HG03378 (cell line): ENCODE results near the gene PANK1.
"Not testable (repeated sequence)": the region's sequence is repeated elsewhere in the genome, so short reads cannot be mapped to it uniquely, and the experiment has no call there.

Experiments
- ATAC-seq: cut with Tn5 transposase; IDR thresholded peaks from one replicate; pipeline ENCODE4 v1.9.1; 2021; ENCODE audit warnings: mild to moderate bottlenecking, moderate library complexity; ENCODE audit not compliant: unreplicated experiment

Gene PANK1

DNA sequence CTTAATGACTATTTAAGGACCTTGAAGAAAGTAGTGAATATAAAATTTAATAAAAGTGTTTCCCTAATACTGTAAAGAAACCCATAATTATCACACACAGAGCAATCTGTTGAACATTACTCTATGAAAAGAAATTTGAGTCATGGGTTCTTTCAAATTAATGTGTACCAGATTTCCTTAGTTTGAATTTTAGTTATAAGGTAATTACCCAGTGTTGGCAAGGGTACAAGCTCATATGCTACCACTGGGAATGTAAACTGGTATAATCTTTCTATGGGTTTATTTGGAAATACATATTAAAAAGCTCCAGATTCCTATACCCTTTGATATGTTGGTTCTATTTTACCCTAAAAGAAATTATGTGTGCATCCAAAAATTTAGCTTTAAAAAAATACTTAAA, 22.9 kb downstream of the PANK1 start:
- ATAC-seq: no peak

DNA sequence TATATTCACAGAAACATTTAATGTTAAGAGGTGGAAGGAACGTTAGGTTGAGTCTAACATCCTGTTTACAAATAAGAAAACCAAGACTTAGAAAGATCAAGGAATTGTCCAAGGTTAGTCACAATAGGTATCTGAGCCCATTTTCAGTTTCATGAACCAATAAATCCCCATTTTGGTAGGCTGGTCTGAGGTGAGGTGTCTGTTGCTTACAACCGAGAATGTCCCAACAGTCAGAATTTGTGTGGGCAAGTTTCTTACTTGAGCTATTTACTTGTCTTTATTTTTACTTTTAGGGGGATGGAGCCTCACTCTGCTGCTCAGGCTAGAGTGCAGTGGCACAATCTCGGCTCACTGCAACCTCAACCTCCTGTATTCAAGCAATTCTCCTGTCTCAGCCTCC, 23.6 kb downstream of the PANK1 start:
- no peak for ATAC-seq

DNA sequence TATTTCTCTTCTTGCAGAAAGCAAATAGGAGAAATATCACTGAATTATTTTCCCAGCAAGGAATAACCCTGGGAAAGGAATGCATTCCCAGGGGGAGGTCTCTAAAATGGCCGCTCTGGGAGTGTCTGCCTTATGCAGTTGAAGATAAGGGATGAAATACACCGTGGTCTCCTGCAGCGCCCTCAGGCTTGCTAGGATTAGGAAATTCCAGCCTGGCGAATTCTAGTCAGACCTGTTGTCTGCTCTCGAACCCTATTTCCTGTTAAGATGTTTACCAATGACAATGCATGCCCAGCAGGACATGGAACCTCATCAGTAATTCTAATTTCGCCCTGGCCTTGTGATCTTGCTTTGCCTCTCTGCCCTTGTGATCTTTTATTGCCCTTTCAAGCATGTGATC, 24.7 kb downstream of the PANK1 start:
- not testable (repeated sequence) for ATAC-seq

DNA sequence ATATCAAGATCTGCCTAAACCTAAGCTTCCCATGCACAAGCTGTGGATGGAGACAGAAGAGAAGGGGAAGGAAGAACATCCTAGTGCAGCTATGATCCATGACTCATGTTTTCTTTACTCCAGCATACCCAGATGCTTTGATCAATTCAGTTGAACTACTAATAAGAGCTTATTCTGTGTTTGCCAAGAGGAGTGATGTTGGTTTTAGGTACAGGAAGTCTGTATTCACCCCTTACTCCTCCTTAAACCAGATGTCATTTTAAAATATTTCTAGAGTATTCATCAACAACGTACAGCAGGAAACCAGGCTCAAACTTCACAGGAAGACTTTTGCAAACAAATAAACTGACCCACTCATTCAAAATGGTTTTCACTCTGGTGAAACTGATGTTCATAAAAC, 29.2 kb downstream of the PANK1 start:
- no peak for ATAC-seq

DNA sequence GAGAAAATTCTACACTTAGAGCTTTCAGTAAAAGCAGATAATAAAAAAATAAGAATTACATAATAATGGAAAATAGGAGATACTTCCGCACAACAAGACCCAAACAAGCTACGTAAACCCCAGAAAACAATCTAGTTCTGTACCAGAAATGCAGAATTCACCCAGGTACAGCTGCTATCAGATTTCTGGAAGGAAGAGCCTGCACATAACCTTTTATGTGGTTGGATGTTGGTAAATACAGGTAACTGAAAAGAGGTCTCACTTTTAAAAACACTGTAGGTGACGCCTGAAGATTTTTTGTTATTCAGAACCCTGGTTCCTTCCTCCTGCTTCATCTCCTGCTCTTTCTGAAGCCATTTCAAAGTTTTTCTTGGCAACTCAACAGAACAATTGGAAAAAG, 29.9 kb downstream of the PANK1 start:
- no peak for ATAC-seq

DNA sequence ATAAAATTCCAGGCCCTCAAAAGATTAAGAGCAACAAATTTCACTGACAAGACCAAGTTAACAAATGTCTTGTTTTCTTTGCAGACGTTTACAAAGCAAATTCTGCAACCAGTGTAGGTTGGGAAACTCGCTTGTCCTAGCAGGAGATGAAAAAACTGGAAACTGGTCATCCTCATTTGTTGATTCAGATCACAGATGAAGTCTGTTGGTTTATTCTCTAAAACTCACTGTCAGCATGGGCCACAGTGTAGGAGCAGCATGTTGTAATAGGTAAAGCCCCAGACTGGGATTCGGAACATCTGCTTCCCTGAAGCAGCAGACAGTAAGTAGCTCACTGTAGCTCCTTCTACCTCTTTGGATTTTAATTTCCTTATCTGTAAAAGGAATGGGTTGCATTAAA, 31.5 kb downstream of the PANK1 start:
- no peak for ATAC-seq

DNA sequence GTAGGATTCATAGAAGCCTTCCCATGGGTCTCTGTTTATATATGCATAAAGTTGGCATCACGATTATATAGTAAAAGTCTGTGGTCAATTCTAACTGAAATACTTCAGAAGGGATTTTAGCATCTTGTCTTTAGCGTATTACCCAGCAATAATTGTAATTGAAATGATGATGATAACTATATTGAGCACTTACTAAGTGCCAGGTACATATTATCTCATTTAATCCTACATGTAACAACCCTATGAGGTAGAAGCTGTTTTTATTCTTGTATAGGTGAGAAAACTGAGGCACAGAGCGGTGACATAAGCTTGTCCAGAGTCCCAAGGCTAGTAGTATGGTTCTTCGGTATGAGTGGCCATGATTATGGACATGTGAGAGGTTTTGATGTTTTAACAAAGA, 33.8 kb downstream of the PANK1 start:
- no peak for ATAC-seq

DNA sequence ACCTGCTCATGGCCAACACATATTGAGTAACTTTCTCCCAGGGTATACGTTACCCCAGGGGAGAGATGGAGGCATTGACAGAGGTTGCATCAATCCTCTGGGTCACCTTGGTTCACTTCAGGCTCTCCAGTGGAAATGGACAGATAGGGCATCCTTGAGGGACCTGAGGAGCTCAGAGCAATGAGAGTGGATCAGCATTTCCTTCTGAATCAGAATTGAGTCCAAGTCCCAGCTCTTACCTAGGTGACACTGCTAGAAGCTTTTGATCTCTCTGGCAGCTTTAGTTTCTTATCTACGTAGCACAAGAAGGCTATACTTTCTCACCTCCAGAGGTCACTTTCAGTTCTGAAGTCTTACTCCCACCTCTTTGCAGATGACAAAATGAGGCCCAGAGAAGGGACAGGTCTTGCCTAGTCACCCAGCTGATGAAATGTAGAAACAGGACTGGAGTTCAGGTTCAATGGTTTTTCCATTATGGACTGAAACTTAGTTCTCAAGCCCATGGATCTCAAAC, 35.2 kb downstream of the PANK1 start:
- peak; percentile 90 for ATAC-seq

DNA sequence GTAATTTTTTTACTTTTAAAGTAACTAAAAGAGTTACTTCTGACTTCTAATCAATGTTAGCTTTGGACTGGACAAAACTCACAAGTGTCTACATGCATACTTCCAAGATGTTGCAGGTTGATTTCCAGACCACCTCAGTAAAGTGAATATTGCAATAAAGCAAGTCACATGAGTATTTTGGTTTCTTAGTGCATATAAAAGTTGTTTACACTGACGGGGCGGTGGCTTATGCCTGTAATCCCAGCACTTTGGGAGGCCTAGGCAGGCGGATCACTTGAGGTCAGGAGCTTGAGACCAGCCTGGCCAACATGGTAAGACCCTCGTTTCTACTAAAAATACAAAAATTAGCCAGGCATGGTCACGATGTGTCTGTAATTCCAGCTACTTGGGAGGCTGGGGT, 40.8 kb downstream of the PANK1 start:
- no peak for ATAC-seq

DNA sequence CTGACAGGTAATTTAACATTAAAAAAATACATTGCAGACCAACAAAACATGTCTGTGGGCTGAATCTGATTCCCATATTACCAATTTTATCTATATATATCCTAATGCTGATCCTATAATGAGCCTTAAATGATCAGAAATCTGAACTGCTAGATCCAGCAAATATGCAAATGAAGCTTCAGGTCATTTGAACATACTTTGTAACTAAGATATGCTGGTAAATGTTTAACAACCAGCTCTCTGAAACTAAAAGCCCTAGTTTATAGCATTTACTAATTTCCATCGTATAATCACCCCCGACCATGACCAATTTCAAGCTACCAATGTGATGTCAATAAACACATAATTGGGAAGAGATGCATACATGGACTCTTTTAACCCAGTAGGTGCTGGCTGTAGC, 42.1 kb downstream of the PANK1 start:
- ATAC-seq: no peak

DNA sequence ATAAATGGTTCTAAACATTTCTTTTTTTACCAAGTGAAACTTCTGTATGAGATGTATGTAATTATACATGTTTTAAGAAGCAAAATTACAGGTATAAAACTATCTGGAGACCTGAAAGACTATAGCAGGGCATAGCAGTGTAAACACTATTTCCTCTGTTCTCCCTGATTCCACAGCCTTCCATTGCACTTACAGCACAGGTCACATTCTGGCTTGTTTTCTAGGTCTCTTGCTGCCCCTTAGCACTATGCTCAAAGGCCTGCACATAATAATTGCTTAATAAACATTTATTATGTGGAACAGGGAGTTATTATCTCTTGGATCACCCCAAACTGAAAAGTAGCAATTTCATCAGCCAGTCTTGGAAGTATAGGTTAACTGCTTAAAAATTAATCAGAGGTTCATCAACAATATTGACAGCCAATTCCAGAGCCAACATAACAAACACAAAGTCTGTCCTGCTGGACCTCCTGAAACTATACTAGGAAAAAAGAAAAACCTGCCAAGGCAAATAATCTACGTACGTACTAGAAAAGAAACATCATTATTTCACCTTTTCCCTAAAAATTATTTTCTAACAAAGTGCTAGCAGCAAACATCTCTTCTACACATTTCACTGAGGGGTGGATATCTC, 43.2 kb downstream of the PANK1 start:
- no peak for ATAC-seq

DNA sequence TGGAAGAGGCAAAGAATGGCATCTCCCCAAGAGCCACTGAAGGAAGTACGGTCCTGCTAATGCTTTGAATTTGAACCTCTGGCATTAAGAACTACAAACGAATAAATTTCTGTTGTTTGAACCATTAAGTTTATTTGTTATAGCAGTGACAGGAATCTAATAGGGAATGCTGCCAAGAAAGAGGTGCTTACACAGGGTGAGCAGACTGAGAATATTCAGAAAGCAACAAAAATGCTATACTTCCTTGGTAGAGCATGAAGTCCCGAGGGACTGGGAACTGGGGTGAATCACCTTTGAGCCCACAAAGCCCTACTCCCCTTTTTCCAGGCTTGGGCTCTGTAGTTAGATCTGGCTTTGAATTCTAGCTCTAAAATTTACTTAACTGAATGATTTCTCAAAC, 45.0 kb downstream of the PANK1 start:
- ATAC-seq: no peak

DNA sequence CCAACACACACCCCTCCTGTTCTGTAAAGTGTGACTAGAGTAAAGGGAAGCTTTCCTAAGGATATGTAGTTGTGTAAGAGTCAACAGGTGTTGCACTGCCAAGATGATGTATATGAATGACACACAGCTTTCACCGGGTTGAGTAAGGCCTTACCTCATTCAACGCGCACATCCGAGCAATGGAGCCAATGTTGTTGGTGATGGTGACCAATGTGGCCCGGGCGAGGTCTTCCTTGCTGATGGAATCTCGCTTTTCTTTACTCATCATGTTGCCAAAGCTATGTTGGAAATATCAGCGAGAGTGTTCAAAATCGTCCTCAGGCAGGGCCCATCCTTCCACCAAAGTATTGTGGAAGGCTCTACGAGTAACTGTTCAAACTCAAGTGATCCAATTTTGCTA, 52.0 kb downstream of the PANK1 start:
- ATAC-seq: no peak

DNA sequence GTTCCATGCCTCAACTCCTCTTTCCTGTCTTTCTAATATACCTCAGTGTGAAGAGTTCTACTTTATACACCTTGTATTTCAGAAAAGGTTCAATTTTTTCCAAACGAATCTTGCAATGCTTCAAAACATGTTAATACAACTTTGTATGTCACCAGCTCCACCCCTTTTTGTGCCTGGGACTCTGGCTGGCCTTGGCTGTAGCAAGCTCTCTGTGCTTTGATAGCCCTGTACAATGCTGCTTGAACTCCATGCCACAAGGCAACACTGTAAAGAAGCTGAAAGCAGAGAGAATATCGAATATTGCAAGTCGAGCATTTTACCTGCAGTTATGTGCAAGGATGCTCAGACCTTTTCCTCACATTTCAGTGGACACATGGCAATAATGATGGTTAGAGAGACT, 52.5 kb downstream of the PANK1 start:
- no peak for ATAC-seq

DNA sequence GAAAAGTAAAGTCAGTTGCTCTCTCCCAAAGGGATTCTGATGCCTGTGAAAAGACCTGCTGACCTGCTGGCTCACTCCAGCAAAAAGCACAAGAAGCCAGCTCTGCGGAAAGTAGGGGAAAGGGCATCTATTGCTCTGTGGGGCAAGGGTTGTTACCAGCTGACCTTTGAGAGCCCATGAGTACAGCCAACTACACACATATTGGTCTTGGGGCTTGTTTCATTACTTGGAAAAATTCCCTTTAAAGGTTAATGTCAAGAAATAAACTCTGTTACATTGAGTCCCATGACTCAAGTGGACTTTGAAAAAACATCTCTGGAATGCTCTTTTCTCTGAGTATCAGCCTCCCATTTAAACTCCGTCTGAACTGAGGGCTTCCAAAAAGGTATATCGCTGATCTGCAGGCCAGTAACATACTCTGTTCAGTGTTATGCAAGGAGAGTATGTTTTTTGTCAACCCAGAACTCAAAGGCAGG, 53.2 kb downstream of the PANK1 start:
- no peak for ATAC-seq

DNA sequence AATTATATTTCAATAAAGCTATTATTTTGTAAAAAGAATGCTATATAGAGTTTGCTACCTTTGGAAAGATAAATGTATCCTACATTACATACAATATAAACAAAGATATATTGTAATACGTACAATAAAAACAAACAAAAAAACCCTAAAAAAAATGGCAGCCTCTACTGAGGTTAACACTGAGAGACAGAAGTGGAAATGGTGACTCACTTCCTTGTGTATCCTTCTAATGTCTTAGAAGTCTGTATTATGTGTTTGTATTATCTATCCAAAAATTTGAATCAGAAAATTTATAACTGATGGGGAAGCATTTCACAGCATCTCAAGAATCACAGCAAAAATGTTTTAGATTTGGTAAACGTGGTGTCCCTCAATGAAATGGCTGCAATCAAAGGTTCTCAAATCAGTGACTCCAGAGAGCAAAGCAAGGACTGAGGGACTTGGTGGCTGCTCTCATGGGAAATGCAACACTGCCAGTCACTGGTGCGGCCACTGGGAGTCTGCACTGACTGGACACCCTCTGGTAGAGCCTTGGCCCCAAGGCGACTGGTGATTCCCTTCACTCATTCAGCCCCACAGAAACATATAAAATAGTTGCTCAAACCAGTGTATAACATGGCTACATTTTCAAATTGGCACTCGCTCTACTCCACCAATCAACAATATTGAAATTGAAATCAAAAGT, 53.8 kb downstream of the PANK1 start:
- ATAC-seq: no peak

DNA sequence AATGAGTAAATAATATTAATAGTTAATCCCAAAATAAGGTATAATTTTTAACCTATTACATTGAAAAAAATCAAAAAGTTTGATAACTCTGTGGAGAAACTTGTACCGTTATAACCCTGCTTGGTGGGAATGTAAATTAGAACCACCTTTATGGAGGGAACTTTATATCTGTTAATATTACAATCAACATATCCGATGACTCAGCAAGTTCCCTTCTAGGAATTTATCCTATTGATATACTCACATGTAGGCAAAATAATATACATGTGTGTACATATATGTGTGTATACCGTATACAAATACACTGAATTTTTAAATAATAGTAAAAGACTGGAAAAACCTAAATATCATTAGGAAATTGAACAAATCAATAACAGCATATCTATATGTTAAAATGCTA, 54.7 kb downstream of the PANK1 start:
- ATAC-seq: no peak

DNA sequence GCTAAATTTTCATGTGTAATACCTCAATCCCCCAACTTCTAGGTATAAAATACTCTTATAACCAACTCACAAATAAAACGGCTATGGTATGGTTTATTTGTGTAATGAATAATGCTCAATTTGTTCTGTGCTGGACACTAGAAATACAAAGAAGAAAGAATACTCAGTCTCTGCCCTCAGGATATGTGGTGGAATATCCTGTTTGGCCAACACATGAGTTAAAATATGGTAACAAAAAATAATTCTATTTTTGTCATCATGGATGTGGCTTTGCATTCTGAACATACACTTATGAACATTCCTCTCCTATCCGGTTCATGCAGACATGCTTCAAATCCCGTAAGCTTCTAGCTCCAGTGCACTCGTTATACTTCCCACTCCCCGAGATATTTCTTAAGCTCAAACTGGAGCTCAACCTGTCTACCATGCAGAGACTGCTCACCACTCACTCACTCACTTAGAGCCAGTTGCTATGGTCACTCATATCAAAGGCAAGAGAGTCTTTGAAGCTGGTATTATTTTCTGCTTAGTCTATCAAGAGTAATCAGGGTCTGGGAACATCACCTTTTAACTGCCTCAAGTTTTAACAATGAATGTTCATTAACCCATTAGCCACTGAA, 55.8 kb downstream of the PANK1 start:
- ATAC-seq: no peak

DNA sequence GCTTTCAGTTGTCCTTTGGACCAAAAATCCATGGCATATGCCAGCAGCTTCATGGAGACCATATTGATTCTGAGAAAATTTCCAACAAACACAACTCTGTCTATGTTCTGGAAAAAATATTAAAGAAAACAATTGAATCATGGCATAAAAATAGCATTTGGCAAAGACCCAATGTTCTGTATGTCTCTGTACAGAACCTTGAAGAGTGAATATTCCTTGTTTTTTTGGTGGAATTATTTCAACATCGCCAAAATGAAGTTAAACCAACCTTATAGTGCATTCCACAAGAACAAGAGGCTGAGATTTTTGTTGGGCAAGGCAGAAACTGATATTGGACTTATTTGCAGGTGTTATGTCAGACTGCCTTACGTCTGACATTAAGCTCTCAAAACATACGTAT, 56.4 kb downstream of the PANK1 start:
- ATAC-seq: no peak

DNA sequence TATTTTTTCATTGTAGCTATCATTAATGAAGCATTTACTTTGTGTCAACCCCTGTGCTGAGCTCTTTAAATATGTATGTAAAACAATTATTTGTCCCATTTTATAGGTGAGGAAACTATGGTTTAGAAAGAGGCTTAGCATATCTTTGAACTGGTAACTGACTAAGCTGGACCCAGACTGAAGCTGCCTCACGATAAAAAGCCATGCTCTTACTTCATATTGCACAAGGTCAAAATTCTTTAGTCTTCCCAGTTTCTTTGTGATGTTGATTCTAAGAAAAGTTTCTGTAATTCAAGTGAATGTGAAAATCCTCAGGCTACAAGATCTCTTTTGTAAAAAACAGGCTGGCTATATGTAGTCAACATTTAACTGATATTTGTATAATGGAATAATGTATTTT, 63.0 kb downstream of the PANK1 start:
- ATAC-seq: no peak

DNA sequence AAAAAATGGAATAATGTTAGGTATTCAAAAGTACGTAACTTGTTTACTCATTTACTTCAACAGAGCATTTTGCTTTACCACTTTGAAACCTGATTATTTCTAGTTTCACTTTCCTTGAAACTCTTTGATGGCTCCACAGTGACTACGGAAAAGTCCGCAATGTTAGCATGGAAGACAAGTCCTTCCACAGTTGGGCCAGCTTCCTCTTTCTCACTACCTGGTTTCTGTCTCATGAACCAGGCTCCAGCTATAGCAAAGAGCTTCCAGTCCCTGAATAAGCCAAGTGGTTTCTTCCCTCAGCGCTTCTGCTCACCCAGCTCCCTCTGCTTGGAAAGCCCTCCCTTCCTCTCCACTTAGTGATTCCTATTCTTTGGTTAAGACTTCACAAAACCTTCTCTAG, 64.8 kb downstream of the PANK1 start:
- no peak for ATAC-seq

DNA sequence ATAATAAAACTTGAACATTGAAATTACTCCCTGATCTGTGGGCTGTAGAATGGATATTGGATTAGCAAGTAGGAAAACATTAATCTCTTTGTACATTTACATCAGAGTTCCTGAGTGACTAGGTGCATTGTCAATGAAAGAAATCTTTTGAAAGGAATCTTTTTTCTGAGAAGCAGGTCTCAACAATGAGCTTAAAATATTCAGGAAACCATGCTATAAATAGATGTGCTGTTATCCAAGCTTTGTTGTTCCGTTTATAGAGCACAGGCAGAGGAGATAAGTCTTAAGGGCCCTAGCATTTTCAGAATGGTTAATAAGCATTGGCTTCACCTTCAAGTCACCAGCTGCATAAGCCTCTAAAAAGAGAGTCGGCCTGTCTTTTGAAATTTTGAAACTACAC, 68.3 kb downstream of the PANK1 start:
- ATAC-seq: no peak
